Measurements from ENCODE around the gene CCDC149. TPM values are rescaled to one million over a fixed set of nuclear protein-coding genes. Genes with fewer than 3 reads are reported as not detected.

Gene CCDC149
- total and polyA plus RNA-seq, 2 of the 4 experiments (the other 2 are of a cell fraction), result 6.7 to 7.0 TPM

- H3K23ac ChIP-seq (ENCODE audit: low read depth, low read length), result peak overlapping the region; percentile 26; the same call in 1 of the 2 replicates
- no peak overlapping the region for H3K9ac ChIP-seq (ENCODE audit: low read depth, low read length)
- H2AFZ ChIP-seq (replicated peaks; ENCODE audit: low read length, poor library complexity), result no peak overlapping the region
- 0 out of 2 replicates have a peak overlapping the region, but pooled peaks have one; percentile 11 for H4K91ac ChIP-seq (ENCODE audit: insufficient read depth, low read depth, low read length)
- ChIA-PET POLR2A (ENCODE audit: unreplicated experiment) (no interaction called here), CTCF (interaction anchor here (0.8 to 1.2 kb wide), 2 partner anchors 12 to 14 kb away, joined by 3 read pairs; no protein-coding TSS in a partner anchor)
- peaks cover 18% of the 10 kb centered on the region for H3K4me1 ChIP-seq (ENCODE audit: control insufficient read depth, insufficient read depth, low read length)
- H4K8ac ChIP-seq (ENCODE audit: low read depth in 2 of 2, low read length in 2 of 2), result peak overlapping the region; percentile 17 to 65; a peak in 2 of 4 replicates
- peak overlapping the region; percentile 73 for H2BK20ac ChIP-seq (ENCODE audit: low read depth, low read length)
- no peaks in the 10 kb centered on the region for H3K27me3 ChIP-seq (ENCODE audit: control insufficient read depth, insufficient read depth, low read length)
- peak overlapping the region; percentile 76 for H3K4ac ChIP-seq (ENCODE audit: low read depth, low read length)
- peaks cover 6% of the 10 kb centered on the region for H3K9me1 ChIP-seq (ENCODE audit: insufficient read depth, low read length)
- H3K36me3 ChIP-seq (ENCODE audit: control insufficient read depth, insufficient read depth, low read length), result no peaks in the 10 kb centered on the region
- in situ Hi-C loops (cut with MboI; ENCODE audit: low sequenced_read_pairs) (no loop called here), dilution Hi-C loops (cut with HindIII; ENCODE audit: low sequenced_read_pairs, unreplicated experiment) (no loop called here), intact Hi-C loops (cut with micrococcal nuclease) (loop anchor here (2.0 to 5.0 kb wide), 3 partner anchors 14 to 196 kb away; partner anchors contain the start of gene DHX15)
- H2BK15ac ChIP-seq (ENCODE audit: low read depth, low read length), result peak overlapping the region; percentile 67; the same call in 2 of the 3 replicates
- TF ChIP-seq MAZ (IDR thresholded peaks at IDR 0.05; ENCODE audit: borderline replicate concordance, low read depth, low read length) (0 out of 2 replicates have a peak, but pooled peaks have one; percentile 41), ELK1 (IDR thresholded peaks at IDR 0.05; ENCODE audit: borderline replicate concordance, low read depth, low read length) (no peak), SMC3 (IDR thresholded peaks at IDR 0.05; ENCODE audit: low read depth, low read length) (no peak), CHD1 (IDR thresholded peaks at IDR 0.05; ENCODE audit: low read depth, low read length) (no peak), RCOR1 (IDR thresholded peaks at IDR 0.05; ENCODE audit: insufficient replicate concordance, low read length) (peak; percentile 79), MAFK (IDR thresholded peaks at IDR 0.05; ENCODE audit: low read depth, low read length) (peak; percentile 31), RAD21 (IDR thresholded peaks at IDR 0.05; ENCODE audit: low read length) (no peak), BHLHE40 (IDR thresholded peaks at IDR 0.05; ENCODE audit: low read depth, low read length) (peak; percentile 59), USF2 (IDR thresholded peaks at IDR 0.05; ENCODE audit: low read depth, low read length) (no peak), FOS (IDR thresholded peaks at IDR 0.05; ENCODE audit: low read depth, low read length) (peak; percentile 22; the same call in 1 of the 2 replicates), RFX5 (IDR thresholded peaks at IDR 0.05; ENCODE audit: low read depth, low read length) (peak; percentile 54; the same call in 1 of the 2 replicates), POLR2A (IDR thresholded peaks at IDR 0.05; ENCODE audit: low read depth, low read length) (no peak), CEBPB (IDR thresholded peaks at IDR 0.05; ENCODE audit: low read depth, low read length) (peak; percentile 99), CTCF (conservative IDR thresholded peaks at IDR 0.05; ENCODE audit: low read depth, low read length) (no peak)
- H2AK9ac ChIP-seq (replicated peaks; ENCODE audit: low read depth, low read length, poor library complexity), result no peak overlapping the region
- no peaks in the 10 kb centered on the region for H4K20me1 ChIP-seq (ENCODE audit: insufficient read depth, low read length)
- H3K4me3 ChIP-seq (ENCODE audit: insufficient read depth, low read depth, low read length), result no peak overlapping the region
- peak; percentile 98 for DNase-seq
- peak overlapping the region; percentile 75 for H3K14ac ChIP-seq (replicated peaks; ENCODE audit: low read depth, low read length)
- ATAC-seq (ENCODE audit: low read depth), result peak; percentile 88
- H3K27ac ChIP-seq (ENCODE audit: insufficient read depth, low read length), result peak overlapping the region; percentile 83
- 0 out of 2 replicates have a peak overlapping the region, but pooled peaks have one; percentile 2 for H3K56ac ChIP-seq (ENCODE audit: extremely low read depth, insufficient read depth, low read length)
- peak overlapping the region; percentile 75 for H2BK120ac ChIP-seq (ENCODE audit: low read depth, low read length)
- no peaks in the 10 kb centered on the region for H3K79me1 ChIP-seq (ENCODE audit: low read depth in 1 of 2, low read length in 2 of 2)
- H3K9me3 ChIP-seq (ENCODE audit: control insufficient read depth, insufficient read depth, low read length), result no peaks in the 10 kb centered on the region
- BruUV-seq (replicated peaks), result no TSS peak
- no peak overlapping the region for H3K4me2 ChIP-seq (ENCODE audit: low read depth, low read length)
- WGBS, 2 experiments (ENCODE audit: extremely low coverage in 2 of 2, insufficient read length in 1 of 2), result 0% methylated on average over 1 of the region's 3 CpGs; no CpG with 5 or more reads in 1 of the 2 experiments
- peak overlapping the region; percentile 76 for H2BK5ac ChIP-seq (ENCODE audit: low read depth, low read length, poor library complexity, severe bottlenecking)
- H3K18ac ChIP-seq (ENCODE audit: low read depth, low read length), result peak overlapping the region; percentile 74
- H4K5ac ChIP-seq (ENCODE audit: low read depth, low read length), result peak overlapping the region; percentile 55
- peak overlapping the region; percentile 80 for H2AK5ac ChIP-seq (ENCODE audit: low read depth, low read length)
Measured at GRCh38 chr4:24778464-24779225, 134.2 kb downstream of the CCDC149 start.

Data from IMR-90 (cell line).